ENCODE measurements around the gene MGRN1.

MGRN1 gene

DNA sequence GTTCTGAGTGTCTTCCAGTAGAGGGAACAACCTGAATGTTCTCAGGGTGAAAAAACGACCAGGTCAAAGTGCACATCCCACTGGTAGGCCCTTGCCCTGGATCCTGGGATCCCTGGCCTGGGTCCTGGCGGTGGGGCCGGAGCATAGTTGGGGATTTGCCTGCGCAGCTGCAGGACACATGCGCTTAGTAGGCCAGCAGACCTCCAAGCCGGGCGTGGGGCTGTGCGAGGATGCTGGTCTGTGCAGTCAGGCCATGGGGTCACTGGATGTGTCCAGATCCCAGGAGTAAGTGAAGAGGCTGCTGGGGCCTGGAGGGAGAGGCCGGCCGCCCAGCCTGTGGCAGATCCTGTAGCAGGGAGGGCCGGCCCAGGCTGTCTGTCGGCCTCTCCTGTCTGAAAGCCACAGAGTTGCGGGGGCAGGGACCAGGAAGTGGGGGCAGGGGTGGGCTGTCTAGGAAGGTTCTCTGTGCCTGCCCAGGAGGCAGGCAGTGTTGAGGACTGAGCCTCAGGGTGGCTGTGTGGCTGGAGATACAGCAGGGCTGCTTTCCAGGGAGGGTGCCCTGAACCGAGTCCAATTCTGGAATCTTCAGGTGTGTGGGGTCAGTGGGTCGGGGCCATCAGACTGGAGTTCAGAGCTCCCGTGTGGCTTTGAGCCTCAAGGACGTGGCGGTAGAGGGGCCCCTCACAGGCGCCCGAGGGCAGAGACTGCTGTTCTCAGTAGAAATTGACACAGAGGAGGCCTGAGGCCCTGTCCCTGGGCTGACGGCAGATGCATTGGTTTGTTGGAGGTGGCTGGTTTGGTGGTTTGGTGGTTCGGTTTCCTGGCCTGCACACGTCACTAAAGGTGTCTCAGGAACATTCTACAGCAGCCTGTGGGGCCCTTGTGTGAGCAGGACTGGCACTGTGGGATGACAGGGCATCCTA lies 51.5 kb downstream of the MGRN1 start:
- no peak for DNase-seq (ENCODE audit: low read depth)

DNA sequence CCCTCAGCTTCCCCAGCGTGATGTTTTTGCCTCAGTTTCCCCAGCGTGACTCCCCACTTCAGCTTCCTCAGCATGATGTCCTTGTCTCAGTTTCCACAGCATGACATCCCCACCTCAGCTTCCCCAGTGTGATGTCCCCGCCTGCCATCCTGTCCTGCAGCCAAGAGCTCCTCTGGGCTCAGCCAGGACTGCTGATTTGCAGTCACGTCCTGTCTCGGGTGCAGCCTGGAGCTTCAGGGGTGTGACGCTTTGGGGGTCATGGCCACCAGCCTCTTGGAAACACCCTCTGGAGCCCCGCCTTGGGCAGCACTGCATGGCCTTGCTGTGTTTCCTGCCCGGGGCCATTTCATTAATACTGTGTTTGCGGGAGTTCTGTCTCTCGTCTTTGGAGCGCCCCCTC lies 52.2 kb downstream of the MGRN1 start:
- DNase-seq (ENCODE audit: low read depth): no peak

DNA sequence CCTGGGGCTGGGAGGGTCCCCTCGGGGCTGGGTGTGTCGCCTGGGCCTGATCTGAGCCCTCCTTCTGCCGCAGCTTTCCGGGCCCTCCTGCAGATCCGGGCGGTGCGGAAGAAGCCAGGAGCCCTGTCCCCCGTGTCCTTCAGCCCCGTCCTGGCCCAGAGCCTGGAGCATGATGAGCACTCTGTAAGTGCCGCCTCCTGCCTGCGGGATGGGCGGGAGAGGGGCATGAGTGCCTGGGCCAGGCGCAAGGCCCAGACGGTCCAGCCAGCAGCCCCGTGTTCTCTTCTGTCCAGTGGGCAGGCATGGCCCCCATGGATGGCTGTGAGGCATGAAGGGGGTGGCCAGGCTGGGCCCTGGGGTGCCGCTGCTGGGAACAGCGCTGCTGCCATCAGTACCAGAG lies 52.8 kb downstream of the MGRN1 start:
- no peak for DNase-seq (ENCODE audit: low read depth)

DNA sequence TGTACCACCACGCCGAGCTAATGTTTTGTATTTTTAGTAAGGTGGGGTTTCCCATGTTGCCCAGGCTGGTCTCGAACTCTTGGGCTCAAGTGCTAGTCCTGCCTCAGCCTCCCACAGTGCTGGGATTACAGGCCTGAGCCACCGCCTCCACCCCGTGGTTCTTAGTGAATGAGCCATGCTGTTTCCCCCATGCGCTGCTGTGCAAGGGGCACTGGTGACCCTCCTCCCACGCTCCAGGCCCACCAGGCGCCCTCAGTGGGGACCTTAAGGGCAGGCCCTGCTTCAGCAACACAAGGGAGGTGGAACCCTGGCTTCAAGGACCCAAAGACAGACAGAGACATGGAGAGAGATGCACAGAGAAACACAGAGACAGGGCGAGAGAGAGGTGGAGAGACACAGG lies 53.4 kb downstream of the MGRN1 start:
- no peak for DNase-seq (ENCODE audit: low read depth)

DNA sequence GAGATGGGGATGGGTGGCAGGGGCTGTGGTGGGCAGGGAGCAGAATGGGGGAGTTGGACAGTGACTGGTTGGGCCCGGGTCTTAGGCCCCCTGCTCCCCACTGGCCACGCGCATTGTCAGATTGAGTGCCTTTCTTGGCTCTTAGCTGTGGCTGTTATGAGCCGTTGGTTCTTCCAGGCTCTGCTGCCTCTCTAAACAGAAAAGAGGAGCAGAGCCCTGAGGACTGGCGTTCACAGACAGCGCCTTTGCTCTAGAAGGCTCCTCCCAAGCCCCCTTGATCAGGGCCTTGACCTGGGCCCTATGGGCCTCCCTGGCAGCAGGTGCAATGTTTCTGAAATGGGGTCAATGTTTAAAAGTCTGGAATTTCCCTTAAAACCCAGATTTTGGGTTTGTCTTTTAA lies 54.0 kb downstream of the MGRN1 start:
- no peak for DNase-seq (ENCODE audit: low read depth)

DNA sequence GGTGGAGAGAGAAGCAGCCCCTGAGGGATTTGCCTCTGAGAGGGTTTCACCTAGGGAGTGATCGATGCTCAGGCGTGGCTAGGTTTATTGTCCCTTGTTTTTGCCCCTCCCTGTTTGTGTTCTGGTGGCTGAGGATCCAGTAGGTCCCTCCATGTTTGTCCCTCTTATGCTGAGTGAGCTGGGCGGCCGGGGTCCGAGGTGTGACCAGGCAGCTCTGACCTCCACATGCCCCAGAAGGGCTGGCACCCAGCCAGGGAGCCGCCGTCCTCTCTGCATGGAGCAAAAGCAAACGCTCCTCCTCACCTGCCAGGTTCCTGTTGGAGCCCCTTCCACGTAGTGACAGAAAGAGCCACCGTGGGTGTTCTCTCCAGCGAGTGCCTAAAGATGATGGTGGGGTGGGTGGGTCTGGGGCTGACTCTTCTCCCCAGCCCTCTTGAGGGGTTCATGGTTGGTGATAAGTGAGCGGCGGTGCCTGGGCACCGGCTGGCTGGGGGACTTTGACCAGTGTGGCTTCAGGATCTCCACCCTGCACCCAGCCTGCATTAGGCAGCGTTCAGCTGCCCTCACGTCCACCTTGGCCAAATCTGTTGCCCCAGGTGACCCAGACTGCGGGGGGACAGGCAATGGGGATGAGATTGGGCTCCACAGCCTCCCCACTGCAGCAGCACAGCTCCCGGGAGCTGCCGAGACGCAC lies 54.7 kb downstream of the MGRN1 start:
- no peak for DNase-seq (ENCODE audit: low read depth)

DNA sequence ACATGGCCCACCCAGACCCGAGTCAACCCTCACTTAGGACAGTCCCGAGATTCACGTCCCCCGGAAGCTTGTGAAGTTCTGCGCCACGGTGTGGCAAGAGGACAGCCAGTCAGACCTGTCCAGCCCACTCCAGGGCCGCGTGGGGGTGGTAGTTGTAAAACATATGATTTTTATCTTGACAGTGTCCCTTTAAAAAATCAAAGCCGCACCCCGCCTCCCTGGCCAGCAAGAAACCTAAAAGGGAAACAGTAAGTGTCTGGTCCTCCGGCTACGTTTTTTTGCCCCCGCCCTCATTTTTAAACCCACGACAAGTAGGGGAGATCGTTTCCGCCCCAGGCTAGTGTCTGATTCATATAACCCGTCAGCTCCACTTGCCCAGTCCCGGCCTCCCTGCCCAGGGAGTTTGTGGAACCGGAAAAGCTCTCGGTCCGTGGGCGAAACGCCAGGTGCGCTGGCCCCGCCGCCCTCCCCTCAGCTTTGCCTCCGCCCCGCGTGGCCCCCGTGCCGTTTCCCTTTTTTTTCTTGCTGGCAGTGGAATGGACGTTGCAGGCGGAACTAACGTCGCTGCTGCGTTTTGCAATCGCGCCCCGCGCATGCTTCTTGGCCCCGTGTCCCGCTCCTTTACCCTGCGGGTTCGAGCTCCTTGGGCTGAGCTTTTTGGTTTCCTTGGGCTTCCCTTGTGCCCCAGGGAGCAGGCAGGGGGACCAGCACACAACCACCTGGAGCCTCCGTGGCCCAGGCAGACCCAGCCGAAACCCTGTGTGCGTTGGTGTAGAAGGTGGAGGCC lies 55.4 kb downstream of the MGRN1 start:
- DNase-seq (ENCODE audit: low read depth): no peak

DNA sequence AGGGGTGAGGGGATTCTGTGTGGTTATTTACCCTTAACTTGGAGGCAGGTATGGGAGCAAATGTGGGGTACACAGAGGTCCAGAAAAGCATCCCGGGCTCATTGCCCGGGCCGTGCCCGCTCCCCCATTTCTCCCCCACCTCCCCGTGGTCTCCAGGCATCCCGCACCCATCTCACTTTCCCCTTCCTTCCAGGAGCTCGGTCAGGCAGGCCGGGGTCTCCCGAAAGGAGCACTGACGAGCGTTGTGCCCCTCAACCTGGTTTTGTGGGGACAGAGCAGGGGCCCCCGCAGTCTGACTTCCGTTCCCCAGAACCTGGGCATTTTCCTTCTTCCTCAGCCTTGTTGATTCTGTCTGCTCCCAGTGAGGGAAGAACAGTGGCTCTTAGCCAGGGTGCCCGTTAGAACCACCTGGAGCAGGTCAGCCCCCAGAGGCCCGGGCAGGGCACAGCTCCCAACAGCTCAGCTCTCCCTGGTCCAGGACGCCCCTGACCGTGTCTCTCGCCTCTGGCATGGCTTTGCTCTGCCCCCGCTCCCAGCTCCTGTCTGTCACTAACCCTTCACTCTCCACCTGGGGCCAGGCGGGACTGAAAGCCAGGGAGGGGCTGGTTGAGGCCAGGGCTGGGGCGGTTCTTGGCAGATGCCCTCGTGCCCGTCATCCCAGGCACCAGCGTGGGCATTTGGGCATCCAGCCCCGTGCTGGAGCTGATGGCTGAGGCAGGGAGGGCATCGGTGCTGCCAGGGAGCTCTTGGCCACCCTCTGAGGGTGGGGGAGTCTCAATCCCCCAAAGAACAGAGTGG lies 56.2 kb downstream of the MGRN1 start:
- DNase-seq (ENCODE audit: low read depth): no peak

DNA sequence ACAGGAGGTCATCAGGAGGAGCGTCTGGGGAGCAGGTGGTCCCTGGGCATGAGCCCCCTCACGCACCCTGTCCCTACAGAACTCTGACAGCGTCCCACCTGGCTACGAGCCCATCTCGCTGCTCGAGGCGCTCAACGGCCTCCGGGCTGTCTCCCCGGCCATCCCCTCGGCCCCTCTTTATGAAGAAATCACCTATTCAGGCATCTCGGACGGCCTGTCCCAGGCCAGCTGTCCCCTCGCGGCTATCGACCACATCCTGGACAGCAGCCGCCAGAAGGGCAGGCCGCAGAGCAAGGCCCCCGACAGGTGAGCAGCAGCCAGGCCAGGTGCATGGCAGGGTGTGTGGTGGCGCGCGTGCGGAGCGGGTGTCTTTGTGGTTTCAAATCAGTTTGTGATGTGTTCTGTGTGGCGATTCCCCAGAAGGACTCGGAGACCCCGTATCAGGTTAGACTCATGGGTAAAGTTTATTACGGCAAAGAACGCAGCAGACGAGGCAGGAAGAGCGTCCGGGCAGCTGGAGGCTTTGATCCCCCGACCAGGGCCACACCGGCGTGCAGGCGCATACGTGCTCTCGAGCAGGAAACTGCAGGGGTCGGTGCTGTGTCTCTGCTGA lies 57.0 kb downstream of the MGRN1 start:
- no peak for DNase-seq (ENCODE audit: low read depth)

DNA sequence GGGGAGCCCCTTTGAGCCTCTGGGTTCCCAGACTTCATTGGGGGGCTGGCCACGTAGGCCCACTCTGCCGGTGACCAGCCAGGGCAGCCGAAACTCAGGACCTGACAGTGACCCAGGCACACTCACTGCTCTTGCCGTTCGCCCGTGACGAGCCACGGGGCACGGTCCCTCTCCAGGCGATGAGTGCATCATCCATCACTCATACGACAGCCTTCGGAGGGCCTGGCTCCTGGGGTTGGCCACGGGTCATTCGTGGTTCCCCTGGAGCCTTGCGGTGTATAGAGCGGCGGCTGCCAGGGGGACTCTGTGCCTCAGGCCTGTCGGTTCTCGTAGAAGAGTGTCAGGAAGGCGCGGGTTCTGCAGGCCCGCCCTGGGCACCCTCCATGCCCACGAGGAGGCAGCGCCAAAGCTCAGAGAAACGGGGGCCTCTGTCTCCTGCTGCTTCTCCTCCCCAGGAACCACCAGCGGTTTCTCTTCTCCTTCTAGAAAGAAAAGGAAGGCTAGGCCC lies 57.5 kb downstream of the MGRN1 start:
- DNase-seq (ENCODE audit: low read depth): no peak

DNA sequence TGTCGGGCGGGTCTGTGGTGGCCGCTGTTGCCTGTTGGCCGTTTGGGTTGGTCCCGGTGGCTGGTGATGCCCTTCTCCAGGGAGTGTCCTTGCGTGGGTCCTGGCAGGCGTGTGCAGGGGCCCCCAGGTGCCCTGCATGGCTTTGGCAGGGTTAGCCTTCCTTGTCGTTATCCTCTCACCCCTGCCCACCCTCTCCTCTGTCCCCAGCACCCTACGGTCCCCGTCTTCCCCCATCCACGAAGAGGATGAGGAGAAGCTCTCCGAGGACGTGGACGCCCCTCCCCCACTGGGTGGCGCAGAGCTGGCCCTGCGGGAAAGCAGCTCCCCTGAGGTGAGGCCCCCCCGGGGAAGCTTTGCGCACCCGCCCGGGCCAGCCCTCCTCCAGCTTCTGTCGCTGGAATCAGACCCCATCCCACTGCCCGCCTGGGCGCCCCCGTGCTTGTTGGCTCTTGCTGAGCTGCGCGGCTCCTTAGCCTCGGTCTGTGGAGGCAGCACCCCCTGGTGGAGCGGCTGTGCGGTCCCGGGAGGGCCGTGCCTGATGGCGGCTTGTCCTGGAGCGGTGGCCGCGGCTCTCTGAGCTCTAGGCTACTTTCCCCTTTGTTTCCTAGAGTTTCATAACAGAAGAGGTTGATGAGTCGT lies 58.1 kb downstream of the MGRN1 start:
- DNase-seq (ENCODE audit: low read depth): no peak

DNA sequence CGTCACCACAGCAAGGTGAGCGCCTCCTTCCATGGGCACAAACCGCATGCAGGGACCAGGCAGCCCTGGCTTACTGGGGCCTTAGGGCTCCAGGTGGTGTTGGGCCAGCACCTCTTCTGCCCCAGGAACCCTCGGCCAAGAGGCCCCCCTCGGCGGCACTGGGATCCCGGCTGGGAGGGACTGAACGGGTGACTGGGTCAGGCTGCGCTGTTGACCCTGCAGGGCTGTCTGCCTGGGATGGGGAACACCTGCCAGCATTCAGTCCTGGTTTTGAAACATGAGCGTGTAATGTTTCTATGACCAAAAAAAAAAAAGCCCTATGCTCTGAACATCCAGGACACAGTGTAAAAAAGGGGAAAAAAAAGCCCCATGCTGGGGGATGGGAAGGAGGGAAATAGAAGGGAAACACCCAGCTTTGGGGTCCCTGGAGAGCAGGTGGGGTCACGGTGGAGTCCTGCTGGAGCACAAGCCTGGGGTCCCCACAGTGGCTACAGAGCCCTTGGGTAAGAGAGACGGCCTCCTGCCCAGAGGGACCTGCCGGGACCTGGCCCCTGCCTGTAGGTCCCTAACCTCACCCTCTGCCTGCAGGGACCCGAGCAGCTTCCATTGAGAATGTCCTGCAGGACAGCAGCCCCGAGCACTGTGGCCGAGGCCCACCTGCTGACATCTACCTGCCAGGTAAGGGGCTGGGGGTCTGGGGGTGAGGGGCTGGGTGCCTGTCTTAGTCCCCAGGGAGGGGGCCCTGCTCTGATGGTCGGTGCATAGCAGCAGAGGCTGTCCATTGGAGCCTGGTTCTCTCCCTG lies 58.8 kb downstream of the MGRN1 start:
- DNase-seq (ENCODE audit: low read depth): no peak

DNA sequence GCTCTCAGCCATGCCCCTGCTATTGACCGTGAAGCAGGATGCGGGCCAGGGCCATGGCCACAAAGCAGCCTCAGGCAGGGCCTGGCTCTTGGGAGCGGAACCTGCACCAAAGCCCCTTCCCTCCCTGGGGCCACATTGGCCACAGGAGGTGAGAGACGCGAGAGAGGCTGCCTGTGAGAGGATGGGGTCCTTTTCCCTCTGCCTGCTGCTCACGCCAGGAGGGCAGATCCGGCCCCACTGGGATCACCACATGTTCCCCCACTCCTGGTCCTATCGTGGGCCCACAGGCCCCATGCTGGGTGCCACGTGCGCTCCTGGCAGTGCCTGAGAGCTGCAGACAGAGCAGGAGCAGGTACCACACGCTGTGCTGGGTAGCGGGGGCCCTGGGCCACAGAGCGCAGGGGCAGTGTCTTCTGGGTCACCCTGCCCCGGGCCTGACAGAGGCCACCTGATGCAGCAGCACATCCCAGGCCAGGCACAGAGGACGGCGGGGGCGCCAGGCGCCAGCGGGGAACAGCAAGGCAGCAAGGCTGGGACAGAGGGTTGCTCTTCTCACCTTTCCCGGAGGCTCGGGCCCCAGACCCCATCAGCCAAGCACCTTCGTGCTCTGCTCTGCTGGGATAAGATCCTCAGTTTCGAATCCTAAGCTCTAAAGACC lies 59.6 kb downstream of the MGRN1 start:
- DNase-seq (ENCODE audit: low read depth): no peak

DNA sequence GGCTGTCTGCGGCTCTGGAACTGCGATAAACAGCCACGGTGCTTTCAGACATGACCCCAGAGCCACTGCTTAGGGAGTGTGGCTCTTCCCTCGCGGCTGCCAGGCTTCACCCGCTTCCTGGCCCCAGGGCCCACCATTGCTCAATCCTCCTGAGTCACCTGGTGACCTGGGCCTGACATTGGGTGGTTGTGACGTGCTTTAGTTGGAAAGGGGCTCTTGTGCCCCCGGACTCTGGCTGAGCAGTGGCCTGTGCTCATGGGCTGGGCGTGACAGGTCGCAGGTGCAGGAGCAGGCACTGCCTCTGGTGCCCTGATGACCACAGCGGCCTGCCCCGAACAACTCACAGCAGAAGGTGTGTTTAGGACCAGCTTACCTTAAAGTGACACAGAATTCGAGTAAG lies 60.1 kb downstream of the MGRN1 start:
- DNase-seq (ENCODE audit: low read depth): no peak

DNA sequence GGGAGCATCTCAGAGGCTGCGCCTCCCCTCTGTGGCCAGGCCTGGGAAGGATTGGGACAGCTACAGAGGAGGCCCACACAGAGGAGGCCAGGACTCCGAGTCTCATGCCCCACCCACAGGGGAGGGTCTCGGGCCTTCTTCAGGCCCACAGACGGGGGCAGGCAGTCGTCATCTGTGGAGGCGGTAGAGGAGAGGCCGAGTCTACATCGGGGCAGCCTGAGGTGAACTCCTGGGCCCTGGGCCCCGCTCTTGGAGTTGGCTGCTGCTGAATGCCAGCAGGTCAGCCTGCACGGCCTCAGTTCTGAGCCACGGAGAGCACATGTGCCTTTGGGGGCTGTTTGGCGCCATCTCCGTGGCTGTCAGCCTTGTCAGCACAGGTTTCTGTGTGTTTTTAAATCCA lies 60.7 kb downstream of the MGRN1 start:
- no peak for DNase-seq (ENCODE audit: low read depth)

DNA sequence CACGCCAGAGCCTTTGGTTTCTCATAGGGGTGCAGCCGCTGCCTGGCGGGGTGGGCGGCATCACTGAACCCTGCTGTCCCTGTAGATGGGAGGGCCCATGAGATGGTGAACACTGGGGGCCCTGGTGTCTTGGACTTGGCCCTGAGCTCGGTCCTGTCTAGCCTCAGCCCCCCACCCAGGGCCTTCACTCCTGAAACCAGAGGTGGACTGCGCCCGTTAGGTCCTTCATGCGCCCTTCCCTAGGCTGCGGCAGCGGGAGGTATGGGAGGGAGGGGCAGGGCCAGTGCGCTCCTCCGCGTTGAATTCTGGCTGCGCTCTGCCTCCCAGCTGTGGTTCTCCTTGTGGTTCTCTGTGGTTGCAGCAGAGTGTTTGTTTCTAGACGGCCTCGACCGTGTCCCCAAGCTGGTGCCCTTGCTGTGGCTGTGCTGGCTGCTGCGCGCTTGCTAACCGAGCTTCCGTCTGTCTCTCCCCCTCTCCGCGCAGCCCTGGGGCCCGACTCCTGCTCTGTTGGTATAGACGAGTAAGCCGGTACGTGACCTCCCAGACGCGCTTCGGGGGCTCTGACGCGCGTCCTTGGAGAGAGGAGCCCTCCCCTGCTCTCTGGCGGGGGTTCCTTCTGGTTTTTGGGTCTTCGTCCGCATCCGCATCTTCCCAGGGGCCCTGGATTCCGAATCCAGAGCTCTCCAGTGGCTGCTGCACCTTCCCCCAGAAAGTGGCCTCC lies 61.3 kb downstream of the MGRN1 start:
- DNase-seq (ENCODE audit: low read depth): no peak

DNA sequence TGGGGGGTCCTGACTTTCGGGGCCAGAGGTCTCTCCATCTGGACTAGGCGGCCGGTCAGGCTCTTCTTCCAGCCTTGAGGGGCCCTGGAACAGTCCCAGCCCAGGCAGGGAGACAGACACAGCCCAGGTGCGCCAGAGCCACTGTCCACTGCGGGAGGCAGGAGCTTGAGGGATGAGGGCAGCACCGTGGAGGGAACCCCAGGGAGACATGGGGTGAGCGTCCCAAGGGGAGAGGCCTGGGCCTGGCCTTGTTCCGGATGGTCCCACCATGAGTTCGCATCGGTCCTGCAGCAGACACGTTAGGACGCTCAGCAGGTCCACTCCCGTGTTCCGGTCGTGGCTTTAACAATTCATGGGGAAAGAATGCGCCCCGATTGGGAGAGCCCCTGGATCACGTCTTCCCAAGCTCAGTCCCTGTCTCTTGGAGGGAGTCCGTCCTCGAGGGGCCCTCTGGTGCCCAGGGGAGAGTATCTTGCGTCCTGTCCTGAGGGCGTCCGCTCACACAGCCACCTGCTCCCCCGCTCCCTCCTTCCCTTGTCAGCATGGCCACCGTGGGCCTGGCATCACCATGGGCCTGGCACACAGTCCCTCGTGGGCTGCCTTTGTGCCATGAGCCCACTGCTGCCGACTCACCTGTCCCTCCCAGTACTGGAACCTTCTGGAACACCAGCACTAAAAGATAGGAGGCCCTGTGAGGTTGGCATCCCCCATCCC lies 62.0 kb downstream of the MGRN1 start:
- no peak for DNase-seq (ENCODE audit: low read depth)

DNA sequence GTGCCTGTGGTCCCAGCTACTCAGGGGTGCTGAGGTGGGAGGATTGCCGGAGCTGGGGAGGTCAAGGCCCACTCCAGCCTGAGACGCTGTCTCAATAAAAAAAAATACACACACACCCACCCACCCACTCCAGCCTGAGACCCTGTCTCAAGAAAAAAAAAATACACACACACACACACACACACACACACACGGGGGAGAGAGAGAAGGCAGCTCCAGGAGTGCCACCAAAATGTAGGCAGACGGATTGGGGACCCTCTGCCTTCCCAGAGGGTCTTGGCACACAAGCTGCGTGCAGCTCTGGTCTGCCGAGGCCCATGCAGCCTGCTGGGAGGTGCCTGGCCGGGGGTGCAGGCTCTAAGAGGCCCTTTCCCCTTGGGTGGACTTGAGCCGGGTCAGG lies 62.8 kb downstream of the MGRN1 start:
- no peak for DNase-seq (ENCODE audit: low read depth)
